ENCODE results near the gene EFCAB8. TPM values are rescaled to one million over a fixed set of nuclear protein-coding genes. Genes with fewer than 3 reads are reported as not detected.

Gene EFCAB8
- total RNA-seq, 1 experiment from 2014 or later, result 1.8 TPM

GRCh38 chr20:32885185-32885584 lies 26.5 kb downstream of the EFCAB8 start:
- no peak overlapping the region for H3K4me3 ChIP-seq (ENCODE audit: low read depth, low read length)
- Mint-ChIP-seq H3K4me3 (ENCODE audit: unreplicated experiment) (no peak overlapping the region), H3K9me3 (ENCODE audit: unreplicated experiment) (no peaks in the 10 kb centered on the region), H3K27ac (ENCODE audit: unreplicated experiment) (no peak overlapping the region), H3K36me3 (ENCODE audit: insufficient read depth, unreplicated experiment) (no peaks in the 10 kb centered on the region), H3K27me3 (ENCODE audit: insufficient read depth, unreplicated experiment) (no peaks in the 10 kb centered on the region), H3K4me1 (ENCODE audit: low read depth, unreplicated experiment) (no peaks in the 10 kb centered on the region)
- H3K9me3 ChIP-seq, result no peaks in the 10 kb centered on the region
- H3K27me3 ChIP-seq (replicated peaks; ENCODE audit: control insufficient read depth, insufficient read depth, low read length), result no peaks in the 10 kb centered on the region
- H3K36me3 ChIP-seq (ENCODE audit: control insufficient read depth, insufficient read depth, low read length), result no peaks in the 10 kb centered on the region
- POLR2A ChIA-PET, result no interaction called here
- TF ChIP-seq CTCF (IDR thresholded peaks at IDR 0.05; ENCODE audit: insufficient read depth in 1 of 2, low read depth in 1 of 2, low read length in 1 of 2, severe bottlenecking in 1 of 2, unreplicated experiment in 1 of 2), result no peak
- no peak for DNase-seq
- intact Hi-C loops (cut with micrococcal nuclease; ENCODE audit: unreplicated experiment), result no loop called here
- CTCF ChIA-PET, result no interaction called here
- BruUV-seq (replicated peaks), result no TSS peak
- no peaks in the 10 kb centered on the region for H3K4me1 ChIP-seq

- H3K4me1 ChIP-seq, result no peaks in the 10 kb centered on the region
- no peaks in the 10 kb centered on the region for H3K36me3 ChIP-seq (ENCODE audit: control insufficient read depth, insufficient read depth, low read length)
- Mint-ChIP-seq H3K27ac (ENCODE audit: unreplicated experiment) (no peak overlapping the region), H3K9me3 (ENCODE audit: unreplicated experiment) (no peaks in the 10 kb centered on the region), H3K4me1 (ENCODE audit: low read depth, unreplicated experiment) (no peaks in the 10 kb centered on the region), H3K27me3 (ENCODE audit: insufficient read depth, unreplicated experiment) (no peaks in the 10 kb centered on the region), H3K36me3 (ENCODE audit: insufficient read depth, unreplicated experiment) (no peaks in the 10 kb centered on the region), H3K4me3 (ENCODE audit: unreplicated experiment) (no peak overlapping the region)
- H3K27me3 ChIP-seq (replicated peaks; ENCODE audit: control insufficient read depth, insufficient read depth, low read length), result no peaks in the 10 kb centered on the region
- CTCF ChIA-PET, result no interaction called here
- BruUV-seq (replicated peaks), result no TSS peak
- intact Hi-C loops (cut with micrococcal nuclease; ENCODE audit: unreplicated experiment), result no loop called here
- H3K4me3 ChIP-seq (ENCODE audit: low read depth, low read length), result no peak overlapping the region
- POLR2A ChIA-PET, result no interaction called here
- DNase-seq, result no peak
- no peaks in the 10 kb centered on the region for H3K9me3 ChIP-seq
- TF ChIP-seq CTCF (IDR thresholded peaks at IDR 0.05; ENCODE audit: insufficient read depth in 1 of 2, low read depth in 1 of 2, low read length in 1 of 2, severe bottlenecking in 1 of 2, unreplicated experiment in 1 of 2), result no peak
Measured at GRCh38 chr20:32885952-32886351, 27.2 kb downstream of the EFCAB8 start.

GRCh38 chr20:32886652-32887051 lies 27.9 kb downstream of the EFCAB8 start:
- Mint-ChIP-seq H3K27me3 (ENCODE audit: insufficient read depth, unreplicated experiment) (no peaks in the 10 kb centered on the region), H3K4me1 (ENCODE audit: low read depth, unreplicated experiment) (no peaks in the 10 kb centered on the region), H3K4me3 (ENCODE audit: unreplicated experiment) (no peak overlapping the region), H3K36me3 (ENCODE audit: insufficient read depth, unreplicated experiment) (no peaks in the 10 kb centered on the region), H3K9me3 (ENCODE audit: unreplicated experiment) (no peaks in the 10 kb centered on the region), H3K27ac (ENCODE audit: unreplicated experiment) (no peak overlapping the region)
- POLR2A ChIA-PET, result no interaction called here
- intact Hi-C loops (cut with micrococcal nuclease; ENCODE audit: unreplicated experiment), result no loop called here
- BruUV-seq (replicated peaks), result no TSS peak
- no peaks in the 10 kb centered on the region for H3K4me1 ChIP-seq
- no peak for DNase-seq
- CTCF ChIA-PET, result no interaction called here
- H3K27me3 ChIP-seq (replicated peaks; ENCODE audit: control insufficient read depth, insufficient read depth, low read length), result no peaks in the 10 kb centered on the region
- no peaks in the 10 kb centered on the region for H3K36me3 ChIP-seq (ENCODE audit: control insufficient read depth, insufficient read depth, low read length)
- no peak overlapping the region for H3K4me3 ChIP-seq (ENCODE audit: low read depth, low read length)
- no peak for TF ChIP-seq CTCF (IDR thresholded peaks at IDR 0.05; ENCODE audit: insufficient read depth in 1 of 2, low read depth in 1 of 2, low read length in 1 of 2, severe bottlenecking in 1 of 2, unreplicated experiment in 1 of 2)
- H3K9me3 ChIP-seq, result no peaks in the 10 kb centered on the region

Measured in Caco-2 (cell line).